A673 (cell line): ENCODE results near the gene ARHGAP11A. TPM values are rescaled to one million over a fixed set of nuclear protein-coding genes. Genes with fewer than 3 reads are reported as not detected.

Source experiments
- BruUV-seq: library from RNA; stranded (reverse); fragments of 400-500 nt; replicated peaks from 2 replicates; lab custom pipeline; 2021; lab: Mats Ljungman, UMichigan
- CTCF ChIA-PET: fragments of 300-600 bp; sonication (Branson Sonifier 250); formaldehyde crosslinking; loops from one replicate; lab custom pipeline; 2022; ENCODE audit warnings: antibody characterized with exemption; lab: Charles Lee
- POLR2A ChIA-PET: fragments of 300-600 bp; sonication (Branson Sonifier 250); formaldehyde crosslinking; loops from one replicate; lab custom pipeline; 2022; ENCODE audit warnings: antibody characterized with exemption; ENCODE audit not compliant: low non-redundant PET; lab: Charles Lee
- DNase-seq: peaks from one replicate; pipeline ENCODE4 v3.0.0-alpha.2; 2015; ENCODE audit warnings: low spot score
- H3K27ac ChIP-seq: fragments of 200-600 bp; sonication (generic); 2 replicates; pipeline ENCODE4 v1.5.1; 2016; ENCODE audit warnings: mixed run types, low read depth, mild to moderate bottlenecking, mixed read lengths, antibody characterized with exemption, low read length; ENCODE audit not compliant: poor library complexity, severe bottlenecking
- H3K27me3 ChIP-seq: fragments of 200-600 bp; sonication (generic); replicated peaks from 2 replicates; pipeline ENCODE4 v1.6.1; 2017; ENCODE audit warnings: mixed run types, low read depth, mild to moderate bottlenecking, mixed read lengths, antibody characterized with exemption, low read length; ENCODE audit not compliant: insufficient read depth, poor library complexity
- H3K36me3 ChIP-seq: fragments of 200-600 bp; sonication (generic); 2 replicates; pipeline ENCODE4 v1.6.1; 2016; ENCODE audit warnings: mixed run types, mild to moderate bottlenecking, mixed read lengths, antibody characterized with exemption, low read length; ENCODE audit not compliant: insufficient read depth, poor library complexity, severe bottlenecking
- H3K4me1 ChIP-seq: fragments of 200-600 bp; sonication (generic); 2 replicates; pipeline ENCODE4 v1.6.1; 2017; ENCODE audit warnings: mixed run types, mild to moderate bottlenecking, mixed read lengths, antibody characterized with exemption, low read length; ENCODE audit not compliant: insufficient read depth, poor library complexity, severe bottlenecking
- H3K4me3 ChIP-seq: fragments of 200-600 bp; sonication (generic); 2 replicates; pipeline ENCODE4 v1.5.1; 2016; ENCODE audit warnings: low read depth, mixed run types, mild to moderate bottlenecking, mixed read lengths, low read length; ENCODE audit not compliant: poor library complexity, severe bottlenecking
- H3K9me3 ChIP-seq: fragments of 200-600 bp; sonication (generic); 2 replicates; pipeline ENCODE4 v1.6.1; 2016; ENCODE audit warnings: mixed run types, low read depth, mild to moderate bottlenecking, mixed read lengths, antibody characterized with exemption, low read length; ENCODE audit not compliant: poor library complexity, severe bottlenecking
- EZH2 ChIP-seq: fragments of 200-600 bp; sonication (generic); IDR thresholded peaks from 2 replicates; pipeline ENCODE4 v1.6.1; 2017; ENCODE audit warnings: borderline replicate concordance, low read depth, mild to moderate bottlenecking, mixed read lengths, antibody characterized with exemption, low read length; ENCODE audit not compliant: poor library complexity, severe bottlenecking
- intact Hi-C: fragments of 100-400 bp; cut with micrococcal nuclease; formaldehyde crosslinking; loops from one replicate; pipeline ENCODE4 v1.10.0; 2022; ENCODE audit not compliant: unreplicated experiment
- total RNA-seq: library from RNA; stranded (reverse); gene quantifications from 2 replicates; pipeline ENCODE4 v1.2.3, GENCODE V29; 2021
- TF ChIP-seq, protein P1 (sequence below): fragments of 300-800, 200-600 bp; sonication (generic); conservative IDR thresholded peaks from 2 replicates; pipeline ENCODE4 v1.5.1; 2017; ENCODE audit warnings: low read depth, mild to moderate bottlenecking, antibody characterized with exemption, low read length, moderate library complexity, mixed read lengths

The ARHGAP11A gene
- total RNA-seq, 1 experiment from 2014 or later, result 173 TPM

DNA sequence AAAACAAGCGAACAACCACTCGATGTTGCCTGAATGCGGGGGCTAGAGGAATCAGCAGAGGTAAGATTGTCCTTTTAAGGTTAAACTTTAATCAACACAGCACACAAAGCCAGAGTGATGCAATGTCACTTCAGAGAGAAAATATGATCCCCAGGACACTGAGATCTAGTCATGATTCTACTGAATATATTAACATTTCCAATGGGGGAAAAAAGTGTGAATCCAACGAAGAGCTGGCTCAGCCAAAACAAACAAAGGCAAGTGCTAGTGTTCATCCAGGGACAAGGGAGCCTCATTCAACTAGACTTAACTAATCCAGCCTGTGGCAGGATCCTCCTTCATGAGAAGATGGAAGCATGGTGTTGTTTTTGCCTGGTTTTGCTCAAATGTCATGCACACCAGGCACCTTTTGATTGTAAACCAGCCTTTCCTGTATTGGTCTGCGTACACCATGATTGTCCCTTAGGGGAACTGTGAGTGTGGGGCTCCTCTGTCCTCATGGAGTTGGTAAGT is 62.0 kb downstream of the ARHGAP11A start:
- no peaks in the 10 kb centered on the region for H3K36me3 ChIP-seq
- ChIA-PET POLR2A (no interaction called here), CTCF (no interaction called here)
- BruUV-seq, result no TSS peak
- H3K27me3 ChIP-seq, result no peaks in the 10 kb centered on the region
- H3K27ac ChIP-seq, result no peak overlapping the region
- intact Hi-C loops, result no loop called here
- no peak overlapping the region for H3K4me3 ChIP-seq
- no peaks in the 10 kb centered on the region for H3K9me3 ChIP-seq
- no peaks in the 10 kb centered on the region for H3K4me1 ChIP-seq
- no peak for DNase-seq
- no peak for TF ChIP-seq EZH2
- TF ChIP-seq, protein P1, sequence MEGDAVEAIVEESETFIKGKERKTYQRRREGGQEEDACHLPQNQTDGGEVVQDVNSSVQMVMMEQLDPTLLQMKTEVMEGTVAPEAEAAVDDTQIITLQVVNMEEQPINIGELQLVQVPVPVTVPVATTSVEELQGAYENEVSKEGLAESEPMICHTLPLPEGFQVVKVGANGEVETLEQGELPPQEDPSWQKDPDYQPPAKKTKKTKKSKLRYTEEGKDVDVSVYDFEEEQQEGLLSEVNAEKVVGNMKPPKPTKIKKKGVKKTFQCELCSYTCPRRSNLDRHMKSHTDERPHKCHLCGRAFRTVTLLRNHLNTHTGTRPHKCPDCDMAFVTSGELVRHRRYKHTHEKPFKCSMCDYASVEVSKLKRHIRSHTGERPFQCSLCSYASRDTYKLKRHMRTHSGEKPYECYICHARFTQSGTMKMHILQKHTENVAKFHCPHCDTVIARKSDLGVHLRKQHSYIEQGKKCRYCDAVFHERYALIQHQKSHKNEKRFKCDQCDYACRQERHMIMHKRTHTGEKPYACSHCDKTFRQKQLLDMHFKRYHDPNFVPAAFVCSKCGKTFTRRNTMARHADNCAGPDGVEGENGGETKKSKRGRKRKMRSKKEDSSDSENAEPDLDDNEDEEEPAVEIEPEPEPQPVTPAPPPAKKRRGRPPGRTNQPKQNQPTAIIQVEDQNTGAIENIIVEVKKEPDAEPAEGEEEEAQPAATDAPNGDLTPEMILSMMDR, result no peak

DNA sequence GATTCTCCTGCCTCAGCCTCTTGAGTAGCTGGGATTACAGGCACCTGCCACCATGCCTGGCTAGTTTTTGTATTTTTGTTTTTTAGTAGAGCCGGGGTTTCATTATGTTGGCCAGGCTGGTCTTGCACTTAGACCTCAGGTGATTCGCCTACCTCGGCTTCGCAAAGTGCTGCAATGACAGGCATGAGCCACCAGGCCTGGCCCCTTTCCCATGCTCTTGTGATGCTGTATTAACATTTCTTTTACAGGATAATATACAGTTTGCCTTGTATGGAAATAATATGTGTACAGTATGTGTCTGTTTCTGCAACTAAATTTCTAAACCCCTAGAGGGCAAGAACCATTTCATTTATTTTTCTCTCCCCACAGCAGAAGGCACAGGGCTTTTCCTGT is 64.0 kb downstream of the ARHGAP11A start:
- POLR2A ChIA-PET, result no interaction called here
- no peaks in the 10 kb centered on the region for H3K9me3 ChIP-seq
- H3K4me1 ChIP-seq, result no peaks in the 10 kb centered on the region
- DNase-seq, result no peak
- no peaks in the 10 kb centered on the region for H3K36me3 ChIP-seq
- no peaks in the 10 kb centered on the region for H3K27me3 ChIP-seq
- CTCF ChIA-PET, result no interaction called here
- intact Hi-C loops, result no loop called here
- TF ChIP-seq, protein P1, result no peak
- TF ChIP-seq EZH2, result no peak
- BruUV-seq, result no TSS peak
- H3K4me3 ChIP-seq, result no peak overlapping the region
- H3K27ac ChIP-seq, result no peak overlapping the region

GRCh38 chr15:32682569-32682968 is 67.3 kb downstream of the ARHGAP11A start:
- CTCF ChIA-PET, result no interaction called here
- POLR2A ChIA-PET, result interaction anchor here (0.8 kb wide), 1 partner anchor 337 kb away, joined by 3 read pairs; no protein-coding TSS in a partner anchor
- no peak for TF ChIP-seq EZH2
- TF ChIP-seq, protein P1, result no peak
- intact Hi-C loops, result loop anchor here (5.0 kb wide), 1 partner anchor 35 kb away; the partner anchor contains the start of gene GREM1
- Histone ChIP-seq H3K9me3 (no peaks in the 10 kb centered on the region), H3K36me3 (no peaks in the 10 kb centered on the region), H3K27ac (no peak overlapping the region), H3K4me3 (no peak overlapping the region), H3K4me1 (no peaks in the 10 kb centered on the region), H3K27me3 (no peaks in the 10 kb centered on the region)
- DNase-seq, result no peak
- BruUV-seq, result no TSS peak
